SK-N-MC (cell line): Measurements from ENCODE around the gene KATNIP.

Experiments
- EZH2 ChIP-seq: fragments of 200-600 bp; sonication (generic); IDR thresholded peaks from one replicate; pipeline ENCODE4 v1.6.1; 2017; ENCODE audit warnings: antibody characterized with exemption
- POLR2AphosphoS5 ChIP-seq: IDR thresholded peaks from 2 replicates; pipeline ENCODE4 v1.6.1; 2012; ENCODE audit warnings: mild to moderate bottlenecking, low read depth, low read length, borderline replicate concordance

DNA sequence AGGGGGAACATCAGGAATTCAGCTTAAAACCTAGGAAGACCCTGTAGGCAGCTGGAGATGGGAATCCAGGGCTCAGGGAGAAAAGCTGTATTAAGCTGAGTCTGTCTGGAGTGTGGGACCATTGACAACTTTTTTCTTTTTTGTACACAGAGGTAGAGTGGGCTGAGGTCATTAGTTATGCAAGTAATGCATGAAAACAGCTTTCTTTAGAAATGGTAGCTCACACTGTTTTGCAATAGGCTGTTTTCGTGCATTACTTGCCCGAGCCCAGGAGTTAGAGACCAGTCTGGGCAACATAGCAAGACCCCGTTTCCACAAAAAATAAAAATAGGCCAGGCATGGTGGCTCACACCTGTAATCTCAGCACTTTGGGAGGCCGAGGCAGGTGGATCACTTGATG, 46.5 kb downstream of the KATNIP start:
- TF ChIP-seq POLR2AphosphoS5 (no peak), EZH2 (no peak)
